ENCODE data around the gene EIF2S2.

Gene EIF2S2

DNA sequence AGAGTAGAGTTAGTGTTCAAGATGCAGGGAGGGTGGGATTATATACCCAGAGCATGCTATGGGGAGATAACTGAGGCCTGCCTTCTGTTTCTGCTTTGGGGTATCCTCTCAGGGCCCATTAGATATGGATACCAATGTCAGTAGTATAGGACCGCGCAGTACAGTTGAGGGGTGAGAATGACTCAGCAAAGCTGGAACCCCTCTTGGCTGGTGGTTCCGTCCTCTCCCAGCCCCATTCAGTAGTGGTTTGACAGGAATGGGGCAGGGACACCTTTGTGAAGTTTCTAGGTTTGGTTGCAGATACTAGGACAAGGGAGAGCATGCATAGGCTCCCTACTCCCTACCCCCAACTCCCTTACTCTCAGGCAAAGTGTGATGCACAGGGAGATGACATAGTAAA is 47.8 kb downstream of the EIF2S2 start:
- no peak for DNase-seq (ENCODE audit: low spot score)

GRCh38 chr20:34062570-34063482 is 49.2 kb downstream of the EIF2S2 start:
- DNase-seq (ENCODE audit: low spot score): no peak

DNA sequence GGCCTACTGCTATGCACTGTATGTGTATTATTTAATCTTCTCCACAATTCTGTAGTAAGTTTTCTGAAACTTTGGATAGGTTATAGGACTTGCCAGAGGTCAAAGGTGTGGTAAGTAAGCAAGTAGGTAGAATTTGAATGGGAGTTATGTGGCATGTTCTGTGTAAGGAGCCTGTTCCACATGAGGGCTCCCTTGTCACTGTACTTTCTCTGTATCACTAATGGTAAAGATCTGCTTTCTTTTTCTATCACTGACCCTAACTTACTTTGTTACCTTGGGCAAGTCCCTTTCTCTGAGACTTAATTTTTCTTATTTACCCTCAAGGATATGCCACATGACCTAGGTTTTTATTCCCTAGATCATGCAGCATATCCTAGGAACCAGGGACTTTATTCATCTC is 50.3 kb downstream of the EIF2S2 start:
- DNase-seq (ENCODE audit: low spot score): no peak

DNA sequence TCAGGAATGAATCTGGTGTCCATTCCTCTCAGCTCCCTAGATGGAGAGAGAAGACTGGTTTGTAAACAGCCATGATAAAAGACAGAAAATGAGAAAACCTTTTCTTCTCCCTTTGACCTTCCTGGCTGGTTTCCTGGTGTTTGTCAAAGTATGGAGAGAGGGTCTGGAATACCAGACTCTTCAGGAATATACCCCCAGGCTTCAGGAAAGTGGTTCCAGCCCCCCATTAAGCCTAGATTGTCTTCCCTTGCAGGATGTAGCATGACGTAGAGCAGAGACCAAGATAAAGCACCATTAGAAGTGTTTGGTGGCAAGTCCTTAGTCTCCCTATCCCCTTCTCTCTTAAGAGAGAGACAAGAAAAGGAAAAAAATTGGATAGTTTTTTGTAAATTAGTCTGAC is 51.1 kb downstream of the EIF2S2 start:
- no peak for DNase-seq (ENCODE audit: low spot score)

- no peak for DNase-seq (ENCODE audit: low spot score)
Measured at GRCh38 chr20:34058831-34059230, 53.2 kb downstream of the EIF2S2 start.

DNA sequence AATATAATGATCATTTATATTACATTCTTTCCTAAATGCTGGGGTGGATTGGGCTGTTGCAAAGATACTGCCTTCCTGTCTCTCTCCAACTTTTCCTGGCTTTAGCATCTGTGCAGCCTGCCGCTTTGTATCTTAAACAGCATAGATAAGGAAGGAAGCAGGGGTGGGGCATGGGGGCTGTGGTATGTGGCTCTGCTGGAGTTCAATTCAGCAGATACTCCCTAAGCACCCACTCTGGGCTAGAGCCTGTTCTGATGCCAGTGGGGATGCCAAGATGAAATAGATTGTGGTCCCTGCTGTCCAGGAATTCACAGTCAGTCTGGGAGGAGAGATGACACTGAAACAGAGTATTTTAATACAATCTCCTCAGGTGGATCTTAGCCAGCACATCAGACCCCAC is 56.8 kb downstream of the EIF2S2 start:
- DNase-seq (ENCODE audit: low spot score): no peak

- no peak for DNase-seq (ENCODE audit: low spot score)
Measured at GRCh38 chr20:34052414-34052813, 59.6 kb downstream of the EIF2S2 start.

- DNase-seq (ENCODE audit: low spot score): no peak
Measured at GRCh38 chr20:34049897-34050695, 61.9 kb downstream of the EIF2S2 start.

DNA sequence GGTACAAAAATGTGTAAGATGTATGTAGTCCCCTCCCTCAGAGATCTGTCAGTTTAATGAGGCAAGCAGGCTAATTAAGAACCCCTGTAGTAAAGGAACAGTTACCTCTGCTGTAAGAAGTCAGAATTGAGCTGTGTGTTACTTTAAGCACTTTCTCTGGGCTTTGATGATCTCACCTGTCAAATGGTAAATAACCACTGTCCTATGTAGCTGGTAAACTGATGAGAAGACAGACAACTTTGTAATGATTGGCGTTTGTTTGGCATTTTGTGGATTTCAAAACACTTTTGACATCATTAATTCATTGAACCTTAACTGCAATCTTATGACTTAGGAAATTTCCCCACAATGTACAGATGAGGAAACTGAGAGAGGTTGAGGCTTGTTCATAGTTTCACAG is 62.7 kb downstream of the EIF2S2 start:
- DNase-seq (ENCODE audit: low spot score): no peak

- DNase-seq (ENCODE audit: low spot score): no peak
Measured at GRCh38 chr20:34047917-34048316, 64.1 kb downstream of the EIF2S2 start.

- DNase-seq (ENCODE audit: low spot score): no peak
Measured at GRCh38 chr20:34047010-34047687, 64.9 kb downstream of the EIF2S2 start.

GRCh38 chr20:34045930-34046725 is 65.9 kb downstream of the EIF2S2 start:
- no peak for DNase-seq (ENCODE audit: low spot score)

DNA sequence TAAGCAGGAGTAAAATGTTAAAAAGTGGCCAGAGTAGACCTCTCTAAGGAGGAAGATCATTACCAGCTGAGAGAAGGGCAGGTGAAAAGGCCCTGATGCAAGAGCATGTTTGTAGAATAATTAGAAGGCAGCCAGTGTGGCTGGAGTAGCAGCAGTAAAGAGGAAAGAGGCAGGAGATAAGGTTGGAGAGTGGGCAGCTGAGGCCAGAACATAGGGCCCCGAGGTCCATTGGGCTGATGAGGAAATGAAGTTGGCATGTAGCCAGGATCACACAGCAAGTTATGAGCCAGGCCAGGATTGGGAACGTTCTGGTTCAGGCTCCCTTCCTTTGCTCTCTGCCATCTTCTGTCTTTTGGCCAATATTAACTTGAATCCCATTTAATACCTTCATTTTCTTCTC is 66.7 kb downstream of the EIF2S2 start:
- DNase-seq (ENCODE audit: low spot score): no peak

DNA sequence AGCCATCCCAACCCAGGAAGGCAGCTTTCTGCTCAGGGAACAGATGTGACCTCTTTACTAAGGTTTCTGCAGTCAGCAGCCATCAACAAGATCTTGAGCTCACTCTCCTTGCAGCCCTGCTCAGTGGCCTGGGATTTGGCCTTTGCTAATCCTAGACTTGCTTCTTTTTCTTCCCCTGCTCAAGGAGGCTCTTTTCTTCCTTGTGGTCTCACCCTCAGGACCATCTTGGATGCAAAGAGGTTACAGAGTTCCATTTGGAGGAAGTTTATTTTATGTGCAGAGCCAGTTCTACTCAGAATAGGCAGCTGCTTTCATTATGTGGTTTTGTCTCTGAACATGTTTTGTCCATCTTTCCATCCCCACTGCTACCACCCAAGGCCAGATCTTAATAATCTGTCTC is 69.0 kb downstream of the EIF2S2 start:
- no peak for DNase-seq (ENCODE audit: low spot score)

DNA sequence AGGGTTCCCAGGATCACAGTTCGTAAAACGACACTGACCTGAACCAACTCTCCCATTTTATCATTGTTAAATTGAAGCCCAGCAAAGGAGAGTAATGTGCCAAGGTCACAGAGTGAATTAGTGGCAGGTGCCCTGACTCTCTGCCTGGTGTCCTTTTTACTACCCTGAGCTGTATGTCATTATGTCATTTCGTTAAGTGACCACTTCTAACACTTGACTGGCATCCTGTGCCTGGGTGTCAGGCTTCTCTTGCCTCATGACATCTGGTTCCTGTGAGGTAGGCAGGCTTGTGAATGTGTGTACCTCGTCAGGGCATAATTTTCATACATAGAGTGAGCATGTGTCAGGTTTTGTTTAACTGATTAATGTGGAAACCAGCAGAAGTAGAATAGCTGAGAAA is 69.8 kb downstream of the EIF2S2 start:
- DNase-seq (ENCODE audit: low spot score): no peak

DNA sequence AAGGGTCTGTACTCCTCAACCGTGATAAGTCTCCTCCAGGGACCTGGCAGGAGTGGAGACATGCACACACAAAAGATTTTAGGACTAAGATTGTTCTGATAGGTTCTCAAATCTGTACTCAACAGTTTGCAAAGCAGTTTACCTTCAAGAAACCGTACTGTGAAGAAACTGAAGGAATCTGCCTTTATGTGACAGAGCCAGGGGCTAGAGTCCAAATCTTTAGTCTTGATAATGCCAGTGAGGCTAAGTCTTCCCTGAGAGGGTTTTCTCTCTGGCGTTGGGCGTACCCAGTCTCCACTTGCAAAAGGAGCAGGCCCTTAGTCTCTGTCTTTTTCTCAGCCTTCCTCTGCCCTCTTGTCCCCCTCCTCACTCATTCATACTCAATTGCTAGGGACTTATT is 70.8 kb downstream of the EIF2S2 start:
- no peak for DNase-seq (ENCODE audit: low spot score)

DNA sequence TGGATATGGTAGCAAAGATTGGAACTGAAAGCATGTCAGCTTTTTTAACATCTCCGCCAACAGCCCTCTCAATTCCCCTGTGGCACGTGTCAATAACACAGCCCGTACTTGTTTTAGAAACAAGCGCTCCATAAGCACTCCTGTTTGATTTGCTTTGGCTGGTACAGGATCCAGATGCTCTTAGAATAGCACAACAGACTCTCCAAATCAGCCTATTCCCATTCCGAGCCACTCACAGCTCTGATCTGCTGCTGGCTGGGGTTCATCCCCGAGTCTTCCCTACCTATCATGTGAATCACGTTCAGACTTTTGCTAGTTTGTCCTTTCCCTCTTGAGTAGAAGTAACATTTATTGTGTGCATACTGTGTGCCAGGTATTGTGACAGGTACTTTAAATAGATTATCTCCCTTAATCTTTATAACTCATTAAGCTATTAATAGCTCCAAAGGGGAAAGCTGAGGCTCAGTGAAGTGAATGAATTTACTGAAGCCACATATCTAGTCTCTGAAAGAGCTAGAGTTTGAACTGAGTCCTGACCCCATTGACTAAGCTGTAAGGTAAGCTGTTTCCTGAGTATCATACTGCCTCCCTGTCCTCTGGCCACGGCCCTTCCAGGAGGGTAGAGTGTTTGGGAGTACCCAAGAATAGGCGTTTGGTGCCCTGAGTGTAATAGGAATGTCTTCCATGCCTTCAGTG is 71.6 kb downstream of the EIF2S2 start:
- DNase-seq (ENCODE audit: low spot score): no peak
